GM18870 (cell line): Measurements from ENCODE around the gene KLRF1.
A peak's percentile ranks its signal among the peaks of the same experiment; 100 is the strongest.
"Not testable (repeated sequence)": the region's sequence is repeated elsewhere in the genome, so short reads cannot be mapped to it uniquely, and the experiment has no call there.

ENCODE experiments used
- ATAC-seq: cut with Tn5 transposase; IDR thresholded peaks from one replicate; pipeline ENCODE4 v1.9.1; 2021; ENCODE audit warnings: moderate library complexity; ENCODE audit not compliant: unreplicated experiment

The KLRF1 gene

GRCh38 chr12:9868951-9869306 lies 41.6 kb downstream of the KLRF1 start:
- ATAC-seq = no peak

GRCh38 chr12:9869307-9870161 lies 42.3 kb downstream of the KLRF1 start, which contains the start of gene CLEC2B:
TSS of gene CLEC2B (minus strand) at chr12:9869354.
- peak; percentile 40 for ATAC-seq

- no peak for ATAC-seq
Observed at GRCh38 chr12:9870286-9870866, 43.1 kb downstream of the KLRF1 start.

- ATAC-seq = no peak
Observed at GRCh38 chr12:9872162-9872561, 44.9 kb downstream of the KLRF1 start.

- no peak for ATAC-seq
Observed at GRCh38 chr12:9872742-9873141, 45.5 kb downstream of the KLRF1 start.

GRCh38 chr12:9876120-9876519 lies 48.8 kb downstream of the KLRF1 start:
- not testable (repeated sequence) for ATAC-seq

- no peak for ATAC-seq
Observed at GRCh38 chr12:9880532-9881078, 53.3 kb downstream of the KLRF1 start.

GRCh38 chr12:9881246-9881645 lies 54.0 kb downstream of the KLRF1 start, which contains the start of gene KLRF2:
TSS of gene KLRF2 (plus strand) at chr12:9881489. CDS start at chr12:9881596, 107 bp downstream.
- no peak for ATAC-seq

- no peak for ATAC-seq
Observed at GRCh38 chr12:9881988-9882387, 54.7 kb downstream of the KLRF1 start.

- no peak for ATAC-seq
Observed at GRCh38 chr12:9883175-9883574, 55.9 kb downstream of the KLRF1 start.

- ATAC-seq = no peak
Observed at GRCh38 chr12:9888665-9889273, 61.5 kb downstream of the KLRF1 start.
